Stimulated activated CD8-positive, alpha-beta memory T cell treated with anti-CD3 and anti-CD28 coated beads, Interleukin-4, amount 100 ng/mL, for 48 hours (primary cell): ENCODE measurements around the gene AMIGO2.
A peak's percentile ranks its signal among the peaks of the same experiment; 100 is the strongest.

Experiments used
- DNase-seq: peaks from one replicate; pipeline ENCODE4 v3.0.0-alpha.2; 2020

The AMIGO2 gene

DNA sequence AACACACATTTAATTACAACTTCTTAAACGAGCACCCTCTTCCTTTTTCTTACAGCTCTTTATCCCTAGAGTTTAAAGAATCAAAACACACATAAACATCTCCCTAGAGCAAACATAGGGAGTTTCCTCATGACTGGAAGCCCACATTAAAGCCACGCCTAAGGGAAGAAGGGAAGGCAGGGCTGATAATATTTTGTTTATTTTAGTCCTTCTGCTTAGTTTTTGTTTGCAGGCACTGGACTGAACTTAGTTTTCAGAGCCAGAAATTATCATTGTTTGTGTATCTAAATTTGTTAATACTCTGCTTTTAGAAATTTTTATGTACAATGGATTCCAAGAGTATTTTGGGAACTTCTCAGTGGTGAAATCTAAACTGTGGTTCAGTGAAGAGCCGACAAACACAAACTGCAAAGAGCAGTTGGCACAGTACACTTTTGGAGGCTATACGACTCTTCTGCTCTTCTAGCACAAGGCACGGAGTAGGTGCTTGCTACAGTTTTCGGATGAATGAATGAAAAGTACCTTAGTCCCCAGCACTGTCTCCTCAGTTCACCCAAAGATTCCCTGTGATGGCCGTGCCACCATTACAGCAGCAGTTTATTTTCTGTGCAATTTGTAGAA, 17.6 kb upstream of the AMIGO2 start:
- DNase-seq: no peak

DNA sequence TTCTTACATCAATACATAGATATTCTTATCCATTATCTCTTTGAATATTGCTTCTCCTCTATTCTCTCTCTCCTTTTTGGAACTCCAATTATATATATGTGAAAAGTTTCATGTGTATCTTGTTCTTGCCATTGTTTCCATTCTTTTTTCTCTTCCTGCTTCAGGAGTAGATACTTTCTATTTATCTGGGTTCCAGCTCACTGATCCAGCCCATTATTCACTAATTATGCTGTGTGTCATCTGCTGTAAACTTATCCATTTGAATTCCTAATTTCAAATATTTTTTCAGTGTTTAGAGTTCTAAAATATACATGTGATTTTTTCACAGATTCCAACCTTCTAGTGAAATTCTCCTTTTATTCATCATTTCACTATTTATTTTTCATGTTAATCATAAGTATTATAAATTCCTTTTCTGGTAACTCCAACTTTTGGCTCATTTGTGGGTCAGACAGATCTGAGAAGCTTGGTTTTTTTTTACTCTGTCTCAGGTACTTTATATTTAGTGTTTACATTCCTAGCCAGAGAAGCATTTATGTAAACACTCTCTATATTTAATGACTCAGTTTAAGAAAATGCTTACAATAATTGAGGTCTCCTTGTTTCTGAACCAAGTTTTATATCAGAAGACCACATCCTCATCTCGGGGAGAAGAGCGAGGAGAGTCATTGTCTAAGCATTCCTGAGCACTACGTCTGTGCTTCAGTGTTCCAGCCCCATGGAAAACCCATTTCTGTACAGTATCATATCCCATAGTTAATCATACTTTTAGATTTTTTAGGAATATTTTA, 15.9 kb upstream of the AMIGO2 start:
- no peak for DNase-seq

DNA sequence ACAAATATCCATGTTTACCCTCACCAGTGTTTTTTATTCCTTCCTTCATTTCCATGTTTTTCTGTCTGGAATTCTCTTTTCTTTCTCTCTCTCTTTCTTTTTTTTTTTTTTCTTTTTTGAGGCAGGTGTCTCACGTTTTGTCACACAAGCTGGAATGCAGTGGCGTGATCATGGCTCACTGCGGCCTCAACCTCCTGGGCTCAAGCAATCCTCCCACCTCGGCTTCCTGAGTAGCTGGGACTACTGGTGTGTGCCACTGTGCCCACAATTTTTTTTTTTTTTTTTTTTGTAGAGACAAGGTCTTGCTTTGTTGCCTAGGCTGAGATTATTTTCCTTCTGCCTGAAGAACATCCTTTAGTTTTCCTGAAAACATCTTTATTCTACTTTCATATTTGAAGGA, 15.0 kb upstream of the AMIGO2 start:
- no peak for DNase-seq

DNA sequence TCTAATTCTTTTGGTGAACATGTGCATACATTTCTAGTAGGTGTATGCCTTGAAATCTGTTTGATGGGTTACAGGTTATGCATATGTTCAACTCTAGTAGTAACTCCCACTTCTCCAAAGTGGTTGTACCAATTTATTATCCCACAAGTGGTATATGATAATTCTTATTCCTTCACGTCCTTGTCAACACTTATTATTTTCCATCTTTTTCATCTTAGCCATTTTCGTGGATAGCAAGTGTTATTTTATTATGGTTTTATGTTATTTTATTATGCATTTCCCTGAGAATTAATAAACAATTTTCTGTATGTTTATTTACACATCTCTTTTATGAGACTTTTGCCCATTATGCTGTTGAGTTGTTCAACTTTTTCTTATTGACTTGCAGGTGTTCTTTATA, 11.2 kb upstream of the AMIGO2 start:
- no peak for DNase-seq

DNA sequence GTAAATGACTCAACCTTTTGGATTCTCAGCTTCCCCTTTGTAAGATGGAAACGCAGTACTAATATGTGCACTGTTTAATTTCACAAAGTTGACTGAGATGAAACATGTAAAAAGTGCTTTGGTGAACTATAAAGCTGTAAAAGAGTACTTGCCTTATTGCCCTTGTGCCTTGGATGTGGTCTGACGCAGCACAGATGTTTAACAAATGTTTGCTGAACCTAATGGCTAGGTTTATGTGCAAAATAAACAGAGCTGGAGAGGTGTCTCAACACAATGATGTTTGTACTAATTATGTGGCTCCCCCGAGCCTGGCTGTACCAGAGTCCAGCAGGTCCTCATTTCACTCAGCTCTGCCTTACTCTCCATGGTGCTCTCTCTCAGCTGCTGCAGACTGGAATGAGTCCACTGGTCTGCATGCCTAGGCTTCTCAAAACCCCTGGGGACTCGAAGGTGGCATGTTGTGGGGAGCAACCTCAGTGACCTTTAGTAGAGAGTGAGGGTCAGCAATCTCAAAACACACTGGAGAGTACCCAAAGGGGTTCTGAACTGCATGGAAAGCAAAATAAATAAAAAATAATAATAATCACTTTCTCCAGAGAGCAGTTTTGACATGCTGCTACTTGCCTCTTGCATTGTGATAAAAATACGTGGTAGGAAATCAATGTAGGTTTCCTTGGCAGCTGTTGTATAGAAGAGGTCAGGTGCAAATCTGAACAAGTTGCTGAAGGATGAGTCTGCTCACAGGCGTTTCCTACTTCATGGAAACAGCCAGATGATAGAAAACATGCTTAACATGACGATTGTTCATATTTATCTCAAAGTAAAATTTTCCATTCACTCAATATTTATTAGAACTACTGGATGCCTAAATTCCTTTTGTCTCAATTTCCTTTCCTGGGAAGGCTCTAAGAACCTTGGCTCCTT, 8.5 kb upstream of the AMIGO2 start:
- DNase-seq: no peak

DNA sequence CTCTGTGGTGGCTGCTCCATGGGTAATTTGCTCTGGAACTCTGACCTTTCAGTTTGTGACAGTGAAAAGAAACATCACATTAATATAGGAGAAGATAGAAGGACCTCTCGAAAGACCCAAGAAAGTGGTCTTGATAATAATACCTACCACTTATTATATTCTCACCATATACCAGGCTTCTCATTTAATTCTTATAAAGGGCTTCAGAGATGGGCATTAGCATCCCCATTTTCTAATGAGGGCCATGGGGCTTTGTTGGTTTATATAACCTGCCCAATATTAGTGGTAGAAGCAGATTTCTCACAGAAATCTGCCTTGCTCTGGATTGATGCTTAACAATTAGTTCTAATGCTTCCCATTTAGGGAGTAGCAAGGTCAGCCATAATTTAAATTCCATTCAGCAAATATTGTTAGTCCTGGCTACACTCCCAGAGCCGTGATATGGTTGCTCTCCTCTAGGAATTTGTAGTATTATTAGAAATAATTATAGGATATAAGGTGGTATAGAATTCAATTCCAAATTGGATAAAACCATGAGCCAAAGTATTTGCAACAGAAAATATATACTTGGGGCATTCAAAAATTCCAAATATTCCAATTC, 7.4 kb upstream of the AMIGO2 start:
- DNase-seq: no peak

DNA sequence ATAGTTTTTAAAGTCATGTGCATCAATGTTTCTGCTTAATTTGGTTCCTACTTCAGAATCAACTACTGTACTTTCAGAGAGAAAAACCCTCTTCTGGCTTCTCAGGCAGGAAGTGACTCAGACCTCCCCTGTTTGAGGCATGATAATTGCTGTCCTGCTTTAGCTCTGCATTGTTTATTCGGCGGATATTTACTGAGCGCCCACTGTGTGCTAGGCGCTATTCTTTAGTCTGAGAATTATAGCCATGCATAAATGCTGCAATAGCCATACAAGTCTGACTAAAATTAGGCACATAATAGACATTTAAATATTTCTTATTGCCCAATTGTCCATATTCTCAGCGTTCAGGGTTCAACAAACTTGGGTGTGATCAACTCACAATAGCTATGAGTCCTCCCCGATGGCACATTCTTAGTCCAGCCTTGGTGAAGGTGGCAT, 6.1 kb upstream of the AMIGO2 start:
- peak; percentile 46 for DNase-seq

DNA sequence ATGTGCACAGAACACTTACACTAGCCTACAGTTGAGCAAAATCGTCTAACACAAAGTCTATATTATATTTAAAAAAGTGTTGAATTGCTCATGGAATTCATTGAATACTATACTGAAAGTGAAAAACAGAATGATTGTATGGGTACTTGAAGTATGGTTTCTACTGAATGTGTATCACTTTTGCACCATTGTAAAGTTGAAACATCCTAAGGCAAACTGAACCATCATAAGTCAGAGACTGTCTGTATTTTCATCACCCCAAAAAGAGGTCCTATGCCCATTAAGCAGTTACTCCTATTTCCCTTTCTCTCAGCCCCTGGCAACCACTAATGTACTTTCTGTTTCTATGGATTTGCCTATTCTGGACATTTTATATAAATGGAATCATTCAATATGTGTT, 4.4 kb upstream of the AMIGO2 start:
- no peak for DNase-seq

DNA sequence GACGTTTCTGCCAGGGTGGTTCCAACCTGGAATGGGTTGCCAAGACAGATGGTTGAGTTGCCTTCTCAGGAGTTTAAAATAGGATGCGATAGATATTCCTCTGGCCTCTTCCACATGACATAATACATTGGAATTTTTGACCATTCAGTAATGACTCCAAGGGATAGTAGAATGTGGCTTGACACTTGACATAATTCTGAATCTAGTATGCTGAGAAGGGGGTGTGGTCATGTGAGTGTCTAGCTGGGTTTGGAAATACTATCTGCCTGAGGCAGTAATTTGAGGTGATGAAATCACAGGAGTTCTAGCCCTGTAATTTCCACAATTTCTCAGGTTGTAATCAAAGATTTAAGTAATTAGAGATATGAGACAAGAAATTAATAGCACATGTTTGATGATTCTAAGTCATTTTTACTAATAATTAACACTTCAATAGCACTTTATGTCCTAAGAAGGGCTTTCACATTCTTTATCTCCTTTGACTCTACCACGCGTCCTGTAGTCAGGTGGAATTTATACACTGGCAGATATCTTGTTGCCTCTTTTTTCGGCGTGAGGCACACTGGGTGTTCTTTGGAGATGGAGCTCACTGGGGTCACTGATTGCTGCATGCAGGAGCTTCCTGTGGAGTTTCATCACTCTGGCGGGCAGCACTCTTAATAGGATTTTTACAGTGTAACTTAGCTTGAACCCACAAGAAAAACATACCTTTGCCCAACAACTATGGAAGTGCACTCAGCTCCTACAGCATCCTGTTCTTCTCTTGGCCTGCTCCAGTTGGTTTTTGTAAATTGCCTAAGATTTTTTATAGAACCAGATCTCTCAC, 3.2 kb upstream of the AMIGO2 start:
- no peak for DNase-seq

DNA sequence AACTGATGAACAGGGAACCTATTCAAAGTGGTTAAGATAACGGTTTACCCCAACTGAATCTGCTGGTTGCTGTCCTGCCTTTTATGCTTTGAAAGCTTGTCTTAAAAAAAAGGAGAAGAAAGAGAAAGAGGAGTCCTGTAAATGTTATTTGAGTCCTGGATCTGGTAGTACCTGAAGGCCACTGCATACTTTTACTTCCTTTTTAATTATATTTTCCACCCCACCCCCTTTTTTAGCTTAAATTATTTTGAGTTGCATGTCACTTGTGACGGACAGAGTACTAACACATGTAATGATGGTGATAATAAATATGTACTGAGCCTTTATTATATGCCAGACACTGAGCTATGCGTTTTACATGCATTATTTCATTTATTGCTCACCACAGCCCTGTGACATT, 2.5 kb upstream of the AMIGO2 start:
- DNase-seq: no peak

DNA sequence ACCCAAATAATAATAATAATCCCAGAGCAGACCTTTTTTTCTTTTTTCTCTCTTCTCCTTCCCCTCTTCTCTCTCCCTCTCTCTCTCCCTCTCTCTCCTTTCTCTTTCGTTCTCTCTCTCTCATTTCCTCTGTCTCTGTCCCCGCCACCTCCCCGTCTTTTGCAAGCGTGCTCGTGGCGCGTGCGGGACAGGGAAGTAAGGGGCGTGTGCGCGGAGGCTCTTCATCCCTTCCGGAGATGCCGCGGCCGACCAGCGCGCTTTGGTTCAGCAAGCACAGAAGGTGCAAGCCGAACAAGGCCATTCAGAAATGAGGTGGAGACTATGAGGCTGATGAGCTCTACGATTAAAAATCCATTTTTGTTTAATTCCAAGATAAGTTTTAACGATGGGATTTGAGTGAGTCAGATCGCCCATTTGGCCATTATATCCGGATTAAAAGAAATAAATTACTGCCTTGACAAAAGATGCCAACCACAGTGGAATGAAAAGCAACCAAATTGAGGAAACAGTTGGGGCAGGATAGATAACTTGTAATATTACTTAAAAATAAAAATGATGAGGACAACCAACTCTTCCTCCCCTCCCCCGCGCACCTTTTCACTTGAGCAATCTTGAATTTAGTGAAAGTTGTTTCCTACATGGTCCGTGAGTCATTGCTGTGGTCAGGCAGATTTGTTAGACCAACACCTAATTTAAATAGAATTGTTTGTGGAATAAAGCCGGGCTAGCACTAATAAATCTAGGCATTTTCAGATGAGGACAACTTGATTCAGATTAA, 1.2 kb upstream of the AMIGO2 start:
- peak; percentile 76 for DNase-seq

DNA sequence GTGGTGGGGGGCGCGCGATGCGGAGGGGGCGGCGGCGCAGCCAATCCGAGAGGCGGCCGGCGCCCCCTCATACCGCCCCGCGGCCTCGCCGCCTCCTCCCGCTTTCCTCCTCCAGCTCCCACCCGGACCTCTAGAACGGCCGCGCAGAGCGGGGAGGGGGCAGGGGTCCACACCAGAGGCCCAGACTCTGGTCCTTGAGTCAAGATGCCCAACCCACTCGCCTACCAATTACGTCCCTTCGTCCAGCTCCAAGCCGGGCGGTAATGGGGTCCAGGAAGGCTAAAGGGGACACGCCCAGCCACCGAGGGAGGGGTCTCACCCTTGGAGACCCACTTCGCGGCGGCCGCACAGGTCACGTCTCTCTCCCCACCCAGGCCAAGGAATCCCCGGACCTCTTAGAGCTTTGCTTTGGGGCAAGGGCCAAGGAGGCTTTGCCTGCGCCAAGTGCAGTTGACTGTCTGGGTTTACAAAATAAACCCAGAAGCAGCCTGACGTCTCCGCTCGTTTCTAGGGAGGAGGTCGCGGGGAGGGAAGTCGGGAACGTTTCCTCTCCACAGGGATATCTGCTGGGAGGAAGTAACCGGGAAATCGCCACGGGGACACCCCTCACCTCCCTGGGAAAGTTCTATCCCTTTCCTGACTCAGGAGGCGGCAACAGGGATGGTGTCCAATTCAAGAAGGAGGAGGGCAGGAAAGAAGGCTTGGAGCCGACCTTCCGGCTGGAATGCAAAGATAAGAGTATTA, 394 bp upstream of the AMIGO2 start:
- DNase-seq: peak; percentile 55

DNA sequence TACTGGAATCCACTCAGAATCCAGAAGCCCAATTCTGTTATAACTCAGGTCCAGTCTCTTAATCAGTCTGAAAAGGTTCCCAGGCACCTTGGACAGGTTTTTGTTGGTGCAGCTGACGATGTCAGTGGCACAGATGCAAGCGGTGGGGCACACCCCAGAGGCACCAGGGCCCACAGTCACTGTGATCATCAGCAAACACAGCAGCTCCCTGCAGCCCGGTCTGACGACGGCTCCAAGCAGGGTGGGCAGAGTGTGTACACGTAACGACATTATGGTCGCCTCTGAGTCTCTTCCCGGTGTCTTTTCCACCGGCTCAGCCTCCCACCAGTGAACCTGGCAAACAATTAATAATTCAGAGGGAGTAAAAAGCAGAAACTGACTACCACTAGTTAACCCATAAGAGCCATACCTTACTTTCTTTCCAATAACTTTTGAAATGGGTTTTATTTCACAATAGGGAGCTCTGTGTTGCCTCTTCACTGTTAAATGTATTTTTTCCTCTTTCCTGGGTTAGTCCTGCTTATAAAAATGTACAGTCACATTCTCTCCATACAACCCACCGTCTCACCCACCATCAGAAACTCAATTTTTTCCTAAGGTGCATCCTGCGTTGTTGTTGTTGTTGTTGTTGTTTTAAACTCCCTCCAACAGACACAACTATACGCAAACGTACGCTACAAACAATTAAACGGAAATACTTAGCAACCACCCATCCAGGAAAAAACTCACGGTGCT, 859 bp downstream of the AMIGO2 start:
- DNase-seq: peak; percentile 66

DNA sequence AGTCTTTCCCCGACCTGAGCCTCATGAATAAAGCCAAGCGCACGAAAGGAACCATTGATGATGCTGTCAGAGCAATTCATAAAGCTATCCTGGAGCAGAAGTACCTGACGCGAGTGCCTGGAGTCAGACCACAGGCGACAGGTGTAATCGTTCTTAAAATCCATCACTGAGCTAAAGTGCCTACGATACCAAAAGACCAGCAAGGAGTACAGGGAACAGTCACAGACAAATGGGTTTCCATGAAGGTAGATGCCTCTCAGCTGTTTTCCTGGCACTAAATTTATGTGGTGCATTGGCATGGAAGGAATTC, 1.7 kb downstream of the AMIGO2 start:
- no peak for DNase-seq

DNA sequence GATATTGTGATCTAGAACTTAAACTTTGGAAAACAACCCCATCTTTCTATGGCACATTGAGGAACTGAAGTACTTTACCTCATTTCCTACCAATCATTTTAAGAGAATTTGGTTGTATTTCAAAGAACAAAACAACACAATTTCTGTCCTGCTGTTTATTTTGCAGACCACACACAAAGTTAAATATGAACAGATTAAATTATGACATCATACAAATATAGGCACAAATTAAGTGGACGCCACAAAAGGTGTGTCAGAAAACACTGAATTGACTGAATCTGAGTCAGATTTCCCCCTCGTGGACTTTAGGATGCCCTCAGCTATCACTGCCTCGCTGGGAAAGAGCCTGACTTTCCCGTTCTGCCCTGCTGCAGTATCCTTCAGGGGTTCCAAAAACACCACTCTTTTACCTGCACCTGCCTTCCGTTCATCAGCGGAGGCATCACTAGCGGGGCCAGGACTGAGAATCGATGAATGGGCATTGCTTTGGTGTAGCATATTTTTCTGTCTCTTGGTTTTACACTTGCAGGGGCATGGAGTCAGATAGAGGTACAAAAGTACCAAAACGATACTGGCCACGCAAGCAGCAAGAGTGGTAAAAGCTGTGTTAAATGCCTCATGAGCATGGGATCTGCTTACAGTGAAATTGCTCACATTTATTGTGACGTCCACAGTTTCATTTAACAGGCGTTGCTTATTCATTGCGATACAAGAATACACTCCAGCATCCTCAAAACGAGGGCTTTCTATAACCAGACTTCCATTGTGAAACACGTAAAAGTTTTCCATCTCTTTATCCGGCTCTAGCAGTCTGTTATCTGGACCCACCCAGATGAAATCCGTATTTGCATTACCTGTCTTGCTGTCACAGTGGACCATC, 2.3 kb downstream of the AMIGO2 start:
- DNase-seq: no peak

DNA sequence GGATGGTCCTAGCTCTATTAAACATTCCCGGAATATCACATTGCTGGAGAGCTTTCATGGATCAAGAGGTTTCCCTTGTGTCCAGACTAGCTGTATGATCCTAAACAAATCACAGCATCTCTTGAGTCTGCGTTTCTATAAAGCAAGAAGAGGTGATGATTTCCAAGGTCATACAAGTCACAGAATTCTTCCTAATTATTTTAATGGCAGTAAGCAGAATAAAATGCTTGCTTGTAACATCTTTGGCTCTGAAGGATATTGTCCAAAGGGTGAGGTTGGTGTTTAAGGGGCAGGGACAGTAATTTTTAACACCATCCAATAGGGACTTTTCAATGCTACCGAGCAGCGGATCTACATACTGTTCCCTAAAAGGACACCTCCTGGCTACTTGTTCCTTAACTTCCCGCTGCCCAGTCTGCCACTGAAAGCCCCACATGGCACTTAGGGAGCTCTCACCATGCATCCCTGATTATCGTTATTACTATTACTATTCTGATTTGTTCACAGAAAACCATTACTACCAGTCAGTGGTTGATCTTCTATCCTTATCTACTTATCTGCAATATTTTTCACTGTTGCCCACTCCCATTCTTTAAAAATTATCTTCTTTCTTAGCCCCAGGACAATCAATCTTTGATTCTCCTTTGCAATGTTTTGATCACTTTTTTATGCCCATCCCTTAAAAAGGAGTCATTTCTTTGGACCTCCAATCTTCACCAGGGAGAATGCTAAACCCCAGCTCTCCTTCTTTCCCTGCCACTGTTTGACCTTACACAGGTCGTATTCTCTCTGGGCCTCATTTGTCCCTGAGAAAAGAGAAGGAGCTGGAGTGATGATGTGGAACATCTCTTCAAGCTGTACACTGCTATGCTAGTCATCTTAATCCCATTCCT, 4.3 kb downstream of the AMIGO2 start:
- DNase-seq: no peak

DNA sequence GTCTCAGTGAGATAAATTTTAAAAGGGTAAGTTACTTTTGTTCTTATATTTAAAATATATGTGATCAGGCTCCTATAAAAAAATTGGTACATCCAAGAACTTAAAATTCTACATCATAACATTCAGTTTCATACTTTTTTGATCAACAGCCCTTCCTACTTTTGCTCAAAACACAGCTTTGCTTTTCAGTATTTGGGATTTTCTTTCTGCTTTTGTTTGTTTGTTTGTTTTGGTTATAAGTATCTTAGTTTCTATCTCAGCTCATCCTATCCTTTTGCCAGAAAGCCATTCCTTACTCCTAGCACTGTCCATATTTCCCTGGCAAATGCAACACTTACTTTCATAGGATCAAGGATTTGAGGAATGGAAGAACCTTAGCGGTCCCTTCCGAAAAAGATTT, 5.0 kb downstream of the AMIGO2 start:
- no peak for DNase-seq

DNA sequence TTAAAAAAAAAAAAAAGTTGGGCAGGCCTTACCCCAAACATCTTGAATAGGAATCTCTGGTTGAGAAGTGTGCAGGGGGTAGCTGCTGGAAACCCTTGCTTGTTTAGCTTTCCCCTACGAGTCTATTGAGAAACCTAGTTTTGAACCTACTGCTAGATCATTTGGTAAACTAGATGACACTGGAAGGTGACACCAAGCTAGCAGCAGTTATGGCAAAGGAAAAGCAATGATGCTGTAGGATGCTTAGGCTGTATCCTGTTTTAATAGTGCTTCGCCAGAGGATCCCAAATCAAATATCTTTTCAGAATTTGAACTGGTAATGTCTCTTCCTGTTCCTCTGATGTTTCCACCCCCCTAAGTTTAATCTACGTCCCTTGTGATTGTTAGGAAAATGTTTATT, 5.8 kb downstream of the AMIGO2 start:
- DNase-seq: no peak
